Thoracic aorta (tissue), 2 donors: Measurements from ENCODE around the gene PDE5A. TPM values are rescaled to one million over a fixed set of nuclear protein-coding genes. Genes with fewer than 3 reads are reported as not detected.

Experiments used
- ATAC-seq: fragments of 150-250 bp; one replicate; pipeline ENCODE4 v1.8.0; 2017; ENCODE audit warnings: low read depth; ENCODE audit not compliant: insufficient number of reproducible peaks, low FRiP score
- DNase-seq: peaks from one replicate; pipeline ENCODE4 v3.0.0-alpha.2; 2020; ENCODE audit warnings: low spot score
- H3K27ac ChIP-seq, 2 donors: fragments of 200-600 bp; sonication (generic); 1 replicate in 1 of 2; 2 replicates in 1 of 2; pipeline ENCODE4 v1.5.1; 2016; ENCODE audit warnings: mild to moderate bottlenecking in 2 of 2, moderate library complexity in 2 of 2
- H3K27me3 ChIP-seq: fragments of 200-600 bp; sonication (generic); replicated peaks from 2 replicates; pipeline ENCODE4 v1.6.0; 2016; ENCODE audit warnings: mild to moderate bottlenecking; ENCODE audit not compliant: insufficient read depth
- H3K36me3 ChIP-seq: fragments of 200-600 bp; sonication (generic); one replicate; pipeline ENCODE4 v1.5.1; 2016
- H3K4me1 ChIP-seq, 2 donors: fragments of 200-600 bp; sonication (generic); 1 replicate in 1 of 2; 2 replicates in 1 of 2; pipeline versions ENCODE4 v1.5.1 to v1.6.0; 2016; ENCODE audit warnings: low read depth in 2 of 2, mild to moderate bottlenecking in 1 of 2; ENCODE audit not compliant: control insufficient read depth in 1 of 2
- H3K4me3 ChIP-seq: fragments of 200-600 bp; sonication (generic); 2 replicates; pipeline ENCODE4 v1.5.1; 2016; ENCODE audit warnings: mild to moderate bottlenecking
- H3K9me3 ChIP-seq: fragments of 200-600 bp; sonication (generic); 2 replicates; pipeline ENCODE4 v1.5.1; 2016
- CTCF ChIP-seq: fragments of 200-600 bp; sonication (generic); IDR thresholded peaks from one replicate; pipeline ENCODE4 v1.5.1; 2019; ENCODE audit warnings: antibody characterized with exemption
- total RNA-seq, 2 donors: library from RNA; depleted of rRNA; stranded (reverse); fragments of >200 nt; gene quantifications; one replicate each; pipeline versions ENCODE4 v1.1.0 to v1.2.3, GENCODE V29; 2016

PDE5A gene
- total RNA-seq, 2 donors from 2014 or later = 158 to 223 TPM

DNA sequence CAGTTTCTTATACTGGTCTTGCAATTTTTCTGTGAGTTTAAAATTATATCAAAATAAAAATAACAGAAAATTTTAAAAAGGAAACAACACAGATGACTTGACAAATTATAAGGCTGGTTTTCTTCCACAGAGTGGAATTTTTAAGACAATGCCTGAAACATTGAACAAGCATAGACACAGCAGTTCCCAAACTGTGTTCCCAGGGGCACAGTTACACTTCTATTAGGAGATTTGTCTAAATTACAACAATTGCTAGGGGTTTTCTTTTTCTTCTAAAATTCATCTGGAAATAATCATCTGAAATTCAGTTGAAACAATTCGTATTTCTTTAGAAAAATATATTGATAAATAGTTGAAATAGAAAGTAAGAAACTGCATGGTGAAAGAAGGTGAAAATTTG lies 26.2 kb downstream of the PDE5A start:
- no peak for TF ChIP-seq CTCF
- peaks cover 36 to 66% of the 10 kb centered on the region in 2 donors for H3K4me1 ChIP-seq
- H3K27ac ChIP-seq = peak overlapping the region in 1 of 2 donors; percentile 24
- H3K9me3 ChIP-seq = no peaks in the 10 kb centered on the region
- H3K4me3 ChIP-seq = no peak overlapping the region
- ATAC-seq (no peak), DNase-seq (no peak)
- H3K36me3 ChIP-seq = peaks cover 20% of the 10 kb centered on the region
- H3K27me3 ChIP-seq = no peaks in the 10 kb centered on the region

DNA sequence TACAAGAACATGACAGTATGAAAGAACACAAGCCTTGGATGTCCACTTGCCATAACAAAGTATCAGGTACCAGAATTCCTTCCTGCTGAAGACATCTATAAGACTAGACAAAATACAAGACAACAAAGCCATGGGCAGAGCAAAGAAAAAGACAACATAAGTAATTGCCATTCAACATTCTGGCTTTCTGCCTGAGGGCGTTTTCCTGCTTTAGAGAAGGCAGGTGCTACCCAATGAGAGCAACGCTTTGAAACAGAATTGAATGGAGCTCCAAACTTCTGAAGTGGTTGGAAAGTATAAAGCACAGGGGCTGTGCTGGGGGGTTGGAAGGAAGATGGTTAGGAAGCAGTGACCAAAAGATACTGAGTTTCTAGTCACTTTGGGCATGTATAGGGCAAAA lies 30.1 kb downstream of the PDE5A start:
- no peaks in the 10 kb centered on the region for H3K27me3 ChIP-seq
- no peak for ATAC-seq
- peak overlapping the region; percentile 19 to 30 for H3K27ac ChIP-seq
- peaks cover 31 to 65% of the 10 kb centered on the region in 2 donors for H3K4me1 ChIP-seq
- H3K4me3 ChIP-seq = peak overlapping the region; percentile 24
- no peak for TF ChIP-seq CTCF
- H3K9me3 ChIP-seq = no peaks in the 10 kb centered on the region
- H3K36me3 ChIP-seq = peaks cover 15% of the 10 kb centered on the region
- no peak for DNase-seq

DNA sequence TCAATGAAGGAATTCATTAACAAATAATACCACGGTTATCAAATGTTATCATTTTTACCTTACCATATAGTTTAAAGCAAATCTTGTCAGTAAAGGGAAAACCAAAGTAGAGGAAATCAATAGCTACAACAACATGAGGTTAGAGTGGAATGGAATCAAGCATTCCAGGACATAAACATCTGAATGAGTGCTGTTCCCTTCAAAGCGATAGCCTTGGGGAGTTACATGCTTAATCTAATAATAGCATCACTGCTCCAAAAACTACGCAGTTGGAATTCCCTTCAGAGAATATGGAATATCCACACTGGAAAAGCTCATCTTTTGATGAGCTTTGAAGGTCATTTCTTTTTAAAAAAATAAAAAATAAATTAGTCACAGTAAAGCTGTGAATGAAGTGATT lies 31.2 kb downstream of the PDE5A start:
- Histone ChIP-seq H3K4me3 (peak overlapping the region; percentile 40), H3K9me3 (no peaks in the 10 kb centered on the region), H3K36me3 (peaks cover 19% of the 10 kb centered on the region), H3K27me3 (no peaks in the 10 kb centered on the region), H3K27ac (peak overlapping the region; percentile 31 to 49), H3K4me1 (peaks cover 34 to 66% of the 10 kb centered on the region in 2 donors)
- no peak for ATAC-seq
- no peak for DNase-seq
- no peak for TF ChIP-seq CTCF

- peaks cover 36 to 73% of the 10 kb centered on the region in 2 donors for H3K4me1 ChIP-seq
- no peaks in the 10 kb centered on the region for H3K27me3 ChIP-seq
- ATAC-seq = no peak
- H3K27ac ChIP-seq = no peak overlapping the region
- DNase-seq = no peak
- peaks cover 14% of the 10 kb centered on the region for H3K36me3 ChIP-seq
- TF ChIP-seq CTCF = no peak
- H3K9me3 ChIP-seq = no peaks in the 10 kb centered on the region
- no peak overlapping the region for H3K4me3 ChIP-seq
Observed at GRCh38 chr4:119593698-119594097, 34.9 kb downstream of the PDE5A start.

GRCh38 chr4:119592830-119593229 lies 35.8 kb downstream of the PDE5A start:
- no peak for ATAC-seq
- TF ChIP-seq CTCF = no peak
- H3K27ac ChIP-seq = peak overlapping the region; percentile 3 to 46

More at GRCh38 chr4:119592830-119593229, 35.8 kb downstream of the PDE5A start:
- Histone ChIP-seq H3K36me3 (peaks cover 10% of the 10 kb centered on the region), H3K9me3 (no peaks in the 10 kb centered on the region), H3K27me3 (no peaks in the 10 kb centered on the region), H3K4me1 (peaks cover 32 to 76% of the 10 kb centered on the region in 2 donors), H3K4me3 (no peak overlapping the region)
- no peak for DNase-seq
